Nephron progenitor cell (in vitro differentiated cells): ENCODE measurements around the gene PPCS.
"Not testable (repeated sequence)": the region's sequence is repeated elsewhere in the genome, so short reads cannot be mapped to it uniquely, and the experiment has no call there.

Source experiments
- DNase-seq: peaks from one replicate; pipeline ENCODE4 v3.0.0; 2021
- H3K27ac Mint-ChIP-seq: 2 replicates; pipeline ENCODE4 v1.8.0; 2021; ENCODE audit warnings: mild to moderate bottlenecking, moderate library complexity, mixed read lengths
- H3K27me3 Mint-ChIP-seq: 2 replicates; pipeline ENCODE4 v1.8.0; 2021; ENCODE audit warnings: mild to moderate bottlenecking, low read depth, mixed read lengths; ENCODE audit not compliant: poor library complexity
- H3K36me3 Mint-ChIP-seq: 2 replicates; pipeline ENCODE4 v1.8.0; 2021; ENCODE audit warnings: low read depth, mixed read lengths
- H3K4me1 Mint-ChIP-seq: 2 replicates; pipeline ENCODE4 v1.8.0; 2021; ENCODE audit warnings: mixed read lengths
- H3K4me3 Mint-ChIP-seq: 2 replicates; pipeline ENCODE4 v1.8.0; 2021; ENCODE audit warnings: mild to moderate bottlenecking, moderate library complexity, mixed read lengths
- H3K9me3 Mint-ChIP-seq: 2 replicates; pipeline ENCODE4 v1.8.0; 2021; ENCODE audit warnings: mild to moderate bottlenecking, moderate library complexity, mixed read lengths
- TF ChIP-seq, protein P1 (sequence below): fragments of 200-600 bp; sonication (generic); IDR thresholded peaks from 2 replicates; pipeline ENCODE4 v1.5.0; 2021; ENCODE audit warnings: antibody characterized with exemption

The PPCS gene

DNA sequence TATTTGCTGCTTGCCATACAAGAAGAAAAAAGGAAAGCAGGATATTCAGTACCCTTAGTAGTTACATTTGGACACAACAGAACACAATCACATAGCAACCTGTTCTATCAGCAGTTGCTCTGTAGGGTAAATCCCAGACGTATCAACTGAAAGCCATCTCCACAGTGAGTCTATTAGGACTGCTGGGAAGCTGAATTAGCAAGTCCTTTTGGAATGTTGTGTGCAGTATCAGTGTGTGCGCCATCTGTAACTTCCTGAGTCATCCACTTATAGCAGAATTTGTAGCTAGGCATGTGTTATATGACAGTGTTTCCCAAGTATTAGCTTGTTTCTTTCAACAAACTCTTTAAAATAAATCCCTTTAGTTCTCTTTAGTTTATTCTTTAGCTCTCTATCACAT, 28.0 kb downstream of the PPCS start:
- no peaks in the 10 kb centered on the region for H3K9me3 Mint-ChIP-seq
- H3K4me1 Mint-ChIP-seq, result no peaks in the 10 kb centered on the region
- no peak overlapping the region for H3K27ac Mint-ChIP-seq
- DNase-seq, result no peak
- no peak overlapping the region for H3K4me3 Mint-ChIP-seq
- TF ChIP-seq, protein P1, sequence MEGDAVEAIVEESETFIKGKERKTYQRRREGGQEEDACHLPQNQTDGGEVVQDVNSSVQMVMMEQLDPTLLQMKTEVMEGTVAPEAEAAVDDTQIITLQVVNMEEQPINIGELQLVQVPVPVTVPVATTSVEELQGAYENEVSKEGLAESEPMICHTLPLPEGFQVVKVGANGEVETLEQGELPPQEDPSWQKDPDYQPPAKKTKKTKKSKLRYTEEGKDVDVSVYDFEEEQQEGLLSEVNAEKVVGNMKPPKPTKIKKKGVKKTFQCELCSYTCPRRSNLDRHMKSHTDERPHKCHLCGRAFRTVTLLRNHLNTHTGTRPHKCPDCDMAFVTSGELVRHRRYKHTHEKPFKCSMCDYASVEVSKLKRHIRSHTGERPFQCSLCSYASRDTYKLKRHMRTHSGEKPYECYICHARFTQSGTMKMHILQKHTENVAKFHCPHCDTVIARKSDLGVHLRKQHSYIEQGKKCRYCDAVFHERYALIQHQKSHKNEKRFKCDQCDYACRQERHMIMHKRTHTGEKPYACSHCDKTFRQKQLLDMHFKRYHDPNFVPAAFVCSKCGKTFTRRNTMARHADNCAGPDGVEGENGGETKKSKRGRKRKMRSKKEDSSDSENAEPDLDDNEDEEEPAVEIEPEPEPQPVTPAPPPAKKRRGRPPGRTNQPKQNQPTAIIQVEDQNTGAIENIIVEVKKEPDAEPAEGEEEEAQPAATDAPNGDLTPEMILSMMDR, result no peak
- no peaks in the 10 kb centered on the region for H3K36me3 Mint-ChIP-seq
- H3K27me3 Mint-ChIP-seq, result peaks cover 9% of the 10 kb centered on the region

- Mint-ChIP-seq H3K36me3 (peaks cover 5% of the 10 kb centered on the region), H3K27me3 (peaks cover 6% of the 10 kb centered on the region)
- TF ChIP-seq, protein P1, result no peak
Measured at GRCh38 chr1:42490237-42490636, 33.9 kb downstream of the PPCS start.

GRCh38 chr1:42502031-42502430, 45.7 kb downstream of the PPCS start:
- H3K4me3 Mint-ChIP-seq, DNase-seq, H3K27ac Mint-ChIP-seq, H3K4me1 Mint-ChIP-seq, H3K27me3 Mint-ChIP-seq: not testable (repeated sequence)
- H3K9me3 Mint-ChIP-seq, result peaks cover 52% of the 10 kb centered on the region
- peaks cover 40% of the 10 kb centered on the region for H3K36me3 Mint-ChIP-seq

More at GRCh38 chr1:42490237-42490636, 33.9 kb downstream of the PPCS start:
- Mint-ChIP-seq H3K9me3 (peaks cover 13% of the 10 kb centered on the region), H3K27ac (no peak overlapping the region), H3K4me1 (no peaks in the 10 kb centered on the region), H3K4me3 (no peak overlapping the region)
- DNase-seq, result no peak

GRCh38 chr1:42504535-42505128, 48.3 kb downstream of the PPCS start:
- peaks cover 47% of the 10 kb centered on the region for H3K36me3 Mint-ChIP-seq
- H3K9me3 Mint-ChIP-seq, result peaks cover 73% of the 10 kb centered on the region
- H3K27me3 Mint-ChIP-seq, result peaks cover 3% of the 10 kb centered on the region
- H3K27ac Mint-ChIP-seq, result no peak overlapping the region
- no peak for DNase-seq
- TF ChIP-seq, protein P1, result no peak
- H3K4me1 Mint-ChIP-seq, result no peaks in the 10 kb centered on the region
- H3K4me3 Mint-ChIP-seq, result no peak overlapping the region

GRCh38 chr1:42506576-42506975, 50.2 kb downstream of the PPCS start:
- H3K27me3 Mint-ChIP-seq, result peaks cover 3% of the 10 kb centered on the region
- no peak overlapping the region for H3K4me3 Mint-ChIP-seq
- TF ChIP-seq, protein P1, result no peak
- H3K9me3 Mint-ChIP-seq, result peaks cover 88% of the 10 kb centered on the region
- no peak for DNase-seq
- H3K36me3 Mint-ChIP-seq, result peaks cover 54% of the 10 kb centered on the region
- no peaks in the 10 kb centered on the region for H3K4me1 Mint-ChIP-seq
- H3K27ac Mint-ChIP-seq, result no peak overlapping the region
